GM12878 (cell line): Measurements from ENCODE around the gene SEMA4C. TPM values are rescaled to one million over a fixed set of nuclear protein-coding genes. Genes with fewer than 3 reads are reported as not detected.

Source experiments
- ATAC-seq: fragments of 200-7000 bp; cut with Tn5 transposase; 3 replicates; pipeline ENCODE4 v1.9.1; 2020; ENCODE audit warnings: mild to moderate bottlenecking, moderate library complexity
- BruUV-seq: library from RNA; stranded (reverse); fragments of 400-500 nt; replicated peaks from 2 replicates; lab custom pipeline; 2021; lab: Mats Ljungman, UMichigan
- CTCF ChIA-PET: fragments of 300-600 bp; sonication (Branson Sonifier 250); formaldehyde crosslinking; extraction: SDS; loops from one replicate; lab custom pipeline; 2021; ENCODE audit warnings: inconsistent platforms; lab: Yijun Ruan, JAX
- POLR2A ChIA-PET: fragments of 350-600 bp; formaldehyde crosslinking; extraction: SDS; loops from one replicate; lab custom pipeline; 2021; ENCODE audit warnings: inconsistent platforms; lab: Charles Lee
- RAD21 ChIA-PET: fragments of 300-600 bp; sonication (Branson Sonifier 250); formaldehyde crosslinking; loops from one replicate; lab custom pipeline; 2023; ENCODE audit warnings: antibody characterized with exemption; ENCODE audit not compliant: unreplicated experiment; lab: Charles Lee
- SMC1A ChIA-PET: fragments of 300-600 bp; sonication (Branson Sonifier 250); formaldehyde crosslinking; loops from one replicate; lab custom pipeline; 2023; ENCODE audit not compliant: unreplicated experiment, uncharacterized antibody; lab: Charles Lee
- DNase-seq: peaks from one replicate; pipeline ENCODE4 v3.0.0-alpha.2; 2011; ENCODE audit warnings: low read depth, low spot score
- FAIRE-seq: peaks from 3 replicates; lab custom pipeline; 2011; peaks lifted over from hg19 to GRCh38; lab: Jason Lieb, UNC
- H2AFZ ChIP-seq: 2 replicates; pipeline ENCODE4 v1.6.0; 2011; ENCODE audit warnings: low read depth, low read length, control low read depth; ENCODE audit not compliant: control insufficient read depth
- H3K27ac ChIP-seq: 2 replicates; pipeline ENCODE4 v1.5.1; 2011; ENCODE audit warnings: control low read depth; ENCODE audit not compliant: control insufficient read depth, insufficient read depth
- H3K27me3 ChIP-seq, 2 experiments: replicated peaks in 1 of 2; 2 replicates each; pipeline versions ENCODE4 v1.6.0 to v1.6.1; 2011; ENCODE audit warnings: low read length in 1 of 2; ENCODE audit not compliant: control insufficient read depth in 2 of 2, insufficient read depth in 2 of 2
- H3K36me3 ChIP-seq, 2 experiments: 2 replicates each; pipeline ENCODE4 v1.5.1; 2011; ENCODE audit warnings: low read length in 1 of 2; ENCODE audit not compliant: control insufficient read depth in 2 of 2, insufficient read depth in 2 of 2
- H3K4me1 ChIP-seq: 2 replicates; pipeline ENCODE4 v1.6.1; 2011; ENCODE audit warnings: mild to moderate bottlenecking, low read length, moderate library complexity, mixed read lengths; ENCODE audit not compliant: control insufficient read depth, insufficient read depth
- H3K4me2 ChIP-seq: 2 replicates; pipeline ENCODE4 v1.6.0; 2011; ENCODE audit warnings: control low read depth; ENCODE audit not compliant: control insufficient read depth, insufficient read depth
- H3K4me3 ChIP-seq: fragments of 200-600 bp; sonication (generic); 2 replicates; pipeline ENCODE4 v1.5.1; 2016
- H3K79me2 ChIP-seq: 2 replicates; pipeline ENCODE4 v1.6.0; 2011; ENCODE audit warnings: low read length; ENCODE audit not compliant: control insufficient read depth, insufficient read depth
- H3K9ac ChIP-seq: 2 replicates; pipeline ENCODE4 v1.8.0; 2011; ENCODE audit warnings: low read length, control low read depth, mixed read lengths; ENCODE audit not compliant: control insufficient read depth, insufficient read depth
- H3K9me3 ChIP-seq: replicated peaks from 3 replicates; pipeline ENCODE4 v1.5.1; 2011; ENCODE audit warnings: mild to moderate bottlenecking, low read length; ENCODE audit not compliant: control insufficient read depth, insufficient read depth
- H4K20me1 ChIP-seq: 2 replicates; pipeline ENCODE4 v1.6.0; 2011; ENCODE audit not compliant: control insufficient read depth, insufficient read depth
- IKZF2 ChIP-seq, 2 experiments: fragments of 450-650 bp; IDR thresholded peaks; 2 replicates each; pipeline ENCODE4 v1.6.1; 2017; ENCODE audit warnings: mild to moderate bottlenecking in 2 of 2, moderate library complexity in 2 of 2
- MEF2A ChIP-seq: IDR thresholded peaks from 2 replicates; pipeline ENCODE4 v1.6.1; 2011; ENCODE audit warnings: low read depth, mild to moderate bottlenecking, low read length, moderate library complexity; ENCODE audit not compliant: insufficient read depth
- REST ChIP-seq: IDR thresholded peaks from 2 replicates; pipeline ENCODE4 v1.6.1; 2012; ENCODE audit warnings: mild to moderate bottlenecking, low read depth, low read length
- SIX5 ChIP-seq: IDR thresholded peaks from 2 replicates; pipeline ENCODE4 v1.6.1; 2011; ENCODE audit warnings: mild to moderate bottlenecking, low read depth, low read length, moderate library complexity; ENCODE audit not compliant: severe bottlenecking
- SKIL ChIP-seq: fragments of 450-650 bp; IDR thresholded peaks from 2 replicates; pipeline ENCODE4 v1.6.1; 2017; ENCODE audit warnings: mild to moderate bottlenecking, low read depth, inconsistent platforms; ENCODE audit not compliant: poor library complexity, severe bottlenecking
- TCF12 ChIP-seq: IDR thresholded peaks from 2 replicates; pipeline ENCODE4 v1.6.1; 2011; ENCODE audit warnings: low read depth, mild to moderate bottlenecking, low read length
- WGBS: methylation state at CpG from one replicate; pipeline ENCODE4 v1.1.6; 2016; ENCODE audit warnings: low lambda C conversion rate; ENCODE audit not compliant: insufficient replicate concordance, insufficient coverage; ENCODE audit errors: missing lambda C conversion rate; 5-methylcytosine and 5-hydroxymethylcytosine counted together
- in situ Hi-C: fragments of 300-500 bp; cut with MboI; formaldehyde crosslinking; loops from 9 replicates; pipeline ENCODE4 v1.14.3; 2018; ENCODE audit warnings: mixed read lengths
- intact Hi-C: fragments of 100-400 bp; cut with micrococcal nuclease; formaldehyde crosslinking; loops from one replicate; pipeline ENCODE4 v1.14.2; 2022; ENCODE audit not compliant: unreplicated experiment
- polyA plus RNA-seq, 11 experiments: library from polyadenylated mRNA; depleted of rRNA in 4 of 11; unstranded in 6 of 11; stranded (reverse) in 5 of 11; fragments of >200 nt; fragmentation: Nextera tagmentation in 4 of 11; fragmentation: Illumina TruSeq in 1 of 11; extraction: Ambion mirVana in 4 of 11; extraction: Trizol in 1 of 11; gene quantifications; 1 replicate in 1 of 11; 2 replicates in 10 of 11; pipeline versions ENCODE4 v1.2.1 to v1.2.3, GENCODE V29; 2011 to 2016; ENCODE audit warnings: inconsistent platforms in 2 of 11, missing spikeins in 2 of 11, low read depth in 1 of 11
- total RNA-seq, 4 experiments: library from RNA; depleted of rRNA in 3 of 4; stranded (reverse); fragments of >200 nt in 3 of 4; fragmentation: Illumina TruSeq in 1 of 4; extraction: Trizol in 1 of 4; gene quantifications; 2 replicates each; pipeline versions ENCODE4 v1.2.1 to v1.2.3, GENCODE V29; 2013 to 2021

SEMA4C gene
- total and polyA plus RNA-seq, 10 of the 15 experiments (the other 5 are each of a cell fraction or from before 2014, with no cell fraction given), result 0.06 to 21.6 (median 6.8) TPM

GRCh38 chr2:96898135-96898505 is 28.2 kb upstream of the SEMA4C start:
- FAIRE-seq (no peak), ATAC-seq (no peak), DNase-seq (no peak)
- ChIA-PET POLR2A (no interaction called here), RAD21 (no interaction called here), CTCF (no interaction called here), SMC1A (no interaction called here)
- 31% methylated on average over 8 of the region's 8 CpGs for WGBS
- BruUV-seq, result no TSS peak
- no peak overlapping the region for H2AFZ ChIP-seq
- no peaks in the 10 kb centered on the region for H3K4me1 ChIP-seq
- H3K9ac ChIP-seq, result no peak overlapping the region
- intact Hi-C loops, result no loop called here
- no peaks in the 10 kb centered on the region for H4K20me1 ChIP-seq
- H3K4me3 ChIP-seq, result no peak overlapping the region
- H3K27ac ChIP-seq, result no peak overlapping the region
- TF ChIP-seq TCF12 (no peak), IKZF2 (IDR thresholded peaks at IDR 0.05) (no peak), SKIL (no peak), REST (no peak), MEF2A (no peak), SIX5 (no peak)
- H3K79me2 ChIP-seq, result no peaks in the 10 kb centered on the region
- no peak overlapping the region for H3K4me2 ChIP-seq
- no peaks in the 10 kb centered on the region for H3K36me3 ChIP-seq
- H3K9me3 ChIP-seq, result no peaks in the 10 kb centered on the region
- in situ Hi-C loops, result no loop called here
- H3K27me3 ChIP-seq, result no peaks in the 10 kb centered on the region; a peak in 1 of 4 replicates
